DND-41 (cell line): ENCODE measurements around the gene FAM107A.

Experiments
- ATAC-seq: fragments of 200-7000 bp; cut with Tn5 transposase; 3 replicates; pipeline ENCODE4 v1.9.1; 2021; ENCODE audit warnings: low read depth; ENCODE audit not compliant: insufficient read depth
- DNase-seq: peaks from one replicate; pipeline ENCODE4 v3.0.0-alpha.2; 2020
- H2AFZ ChIP-seq: 2 replicates; pipeline ENCODE4 v1.6.0; 2012; ENCODE audit warnings: low read depth, low read length
- H3K27ac ChIP-seq: 2 replicates; pipeline ENCODE4 v1.5.1; 2012; ENCODE audit warnings: low read length, inconsistent platforms
- H3K27me3 ChIP-seq: fragments of 200-600 bp; sonication (generic); 2 replicates; pipeline ENCODE4 v1.6.0; 2012; ENCODE audit warnings: low read length, mild to moderate bottlenecking, inconsistent platforms; ENCODE audit not compliant: insufficient read depth, poor library complexity
- H3K36me3 ChIP-seq: 2 replicates; pipeline ENCODE4 v1.5.1; 2012; ENCODE audit warnings: low read length, inconsistent platforms; ENCODE audit not compliant: insufficient read depth
- H3K4me1 ChIP-seq: 2 replicates; pipeline ENCODE4 v1.5.1; 2012; ENCODE audit warnings: mild to moderate bottlenecking, low read length; ENCODE audit not compliant: insufficient read depth
- H3K4me2 ChIP-seq: 2 replicates; pipeline ENCODE4 v1.6.0; 2012; ENCODE audit warnings: mild to moderate bottlenecking, moderate library complexity, low read length, inconsistent platforms; ENCODE audit not compliant: insufficient read depth
- H3K4me3 ChIP-seq, 2 experiments: fragments of 200-600 bp in 1 of 2; shearing (Covaris generic) in 1 of 2; 2 replicates each; pipeline ENCODE4 v1.5.1; 2012 to 2016; ENCODE audit warnings: inconsistent platforms in 2 of 2, low read length in 2 of 2, mild to moderate bottlenecking in 2 of 2, low read depth in 1 of 2, moderate library complexity in 1 of 2
- H3K79me2 ChIP-seq: 2 replicates; pipeline ENCODE4 v1.6.0; 2012; ENCODE audit warnings: low read length, inconsistent platforms; ENCODE audit not compliant: insufficient read depth
- H3K9ac ChIP-seq: 2 replicates; pipeline ENCODE4 v1.6.0; 2012; ENCODE audit warnings: low read depth, mild to moderate bottlenecking, inconsistent platforms, low read length, moderate library complexity
- H3K9me3 ChIP-seq: 2 replicates; pipeline ENCODE4 v1.5.1; 2012; ENCODE audit warnings: low read length, moderate library complexity, mild to moderate bottlenecking, inconsistent platforms; ENCODE audit not compliant: insufficient read depth, severe bottlenecking
- H4K20me1 ChIP-seq: 2 replicates; pipeline ENCODE4 v1.6.0; 2012; ENCODE audit warnings: low read length; ENCODE audit not compliant: insufficient read depth
- EZH2 ChIP-seq: IDR thresholded peaks from 3 replicates; pipeline ENCODE4 v1.6.1; 2012; ENCODE audit warnings: borderline replicate concordance, low read depth, mild to moderate bottlenecking, moderate library complexity, low read length, inconsistent platforms; ENCODE audit not compliant: severe bottlenecking
- TF ChIP-seq, protein P1 (sequence below): IDR thresholded peaks from 2 replicates; pipeline ENCODE4 v1.5.1; 2012; ENCODE audit warnings: borderline replicate concordance, low read length, moderate library complexity, mild to moderate bottlenecking; ENCODE audit not compliant: poor library complexity, severe bottlenecking; ENCODE audit errors: extremely low read depth

The FAM107A gene

DNA sequence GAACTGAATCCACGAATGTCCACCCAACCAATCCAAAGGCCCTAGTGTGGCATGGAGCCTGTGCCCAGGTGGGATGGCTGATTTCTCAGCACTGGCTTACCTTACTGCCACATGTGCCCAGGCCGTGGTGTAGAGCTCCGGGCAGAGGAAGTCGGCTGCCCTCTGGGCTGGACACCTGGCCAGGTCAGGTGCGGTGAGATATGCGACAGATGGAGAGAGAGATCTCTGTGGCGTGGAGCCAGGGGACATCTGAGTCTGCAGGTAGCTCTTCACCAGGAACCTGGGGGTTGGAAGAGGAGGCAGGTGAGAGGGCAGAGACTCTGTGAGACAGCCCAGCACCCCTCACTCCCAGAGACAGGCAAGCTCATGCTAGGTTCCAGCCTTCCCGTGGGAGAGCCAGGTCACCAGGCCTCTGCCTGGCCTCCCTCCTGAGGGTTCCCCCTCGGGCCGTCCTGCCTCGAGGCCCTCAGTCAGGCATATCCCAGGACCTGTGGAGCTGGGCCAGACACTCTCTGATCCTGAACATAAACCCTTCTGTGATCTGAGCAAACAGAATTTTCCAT is 52.8 kb downstream of the FAM107A start:
- Histone ChIP-seq H3K9ac (no peak overlapping the region), H2AFZ (no peak overlapping the region), H3K9me3 (no peaks in the 10 kb centered on the region), H4K20me1 (no peaks in the 10 kb centered on the region), H3K27me3 (no peaks in the 10 kb centered on the region), H3K4me1 (no peaks in the 10 kb centered on the region), H3K79me2 (no peaks in the 10 kb centered on the region), H3K36me3 (no peaks in the 10 kb centered on the region), H3K4me2 (no peak overlapping the region), H3K27ac (no peak overlapping the region), H3K4me3 (no peak overlapping the region)
- no peak for DNase-seq
- TF ChIP-seq EZH2, result no peak
- TF ChIP-seq, protein P1, sequence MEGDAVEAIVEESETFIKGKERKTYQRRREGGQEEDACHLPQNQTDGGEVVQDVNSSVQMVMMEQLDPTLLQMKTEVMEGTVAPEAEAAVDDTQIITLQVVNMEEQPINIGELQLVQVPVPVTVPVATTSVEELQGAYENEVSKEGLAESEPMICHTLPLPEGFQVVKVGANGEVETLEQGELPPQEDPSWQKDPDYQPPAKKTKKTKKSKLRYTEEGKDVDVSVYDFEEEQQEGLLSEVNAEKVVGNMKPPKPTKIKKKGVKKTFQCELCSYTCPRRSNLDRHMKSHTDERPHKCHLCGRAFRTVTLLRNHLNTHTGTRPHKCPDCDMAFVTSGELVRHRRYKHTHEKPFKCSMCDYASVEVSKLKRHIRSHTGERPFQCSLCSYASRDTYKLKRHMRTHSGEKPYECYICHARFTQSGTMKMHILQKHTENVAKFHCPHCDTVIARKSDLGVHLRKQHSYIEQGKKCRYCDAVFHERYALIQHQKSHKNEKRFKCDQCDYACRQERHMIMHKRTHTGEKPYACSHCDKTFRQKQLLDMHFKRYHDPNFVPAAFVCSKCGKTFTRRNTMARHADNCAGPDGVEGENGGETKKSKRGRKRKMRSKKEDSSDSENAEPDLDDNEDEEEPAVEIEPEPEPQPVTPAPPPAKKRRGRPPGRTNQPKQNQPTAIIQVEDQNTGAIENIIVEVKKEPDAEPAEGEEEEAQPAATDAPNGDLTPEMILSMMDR, result no peak
- ATAC-seq, result no peak

GRCh38 chr3:58522759-58523425 is 54.3 kb downstream of the FAM107A start:
- TF ChIP-seq, protein P1, result no peak
- TF ChIP-seq EZH2, result no peak
- H3K79me2 ChIP-seq, result no peaks in the 10 kb centered on the region
- H3K27me3 ChIP-seq, result no peaks in the 10 kb centered on the region
- no peak overlapping the region for H3K4me2 ChIP-seq
- no peak overlapping the region for H3K9ac ChIP-seq
- ATAC-seq (no peak), DNase-seq (no peak)
- no peak overlapping the region for H3K4me3 ChIP-seq
- no peaks in the 10 kb centered on the region for H4K20me1 ChIP-seq
- H3K36me3 ChIP-seq, result no peaks in the 10 kb centered on the region
- H2AFZ ChIP-seq, result no peak overlapping the region
- no peaks in the 10 kb centered on the region for H3K9me3 ChIP-seq
- H3K4me1 ChIP-seq, result no peaks in the 10 kb centered on the region
- H3K27ac ChIP-seq, result no peak overlapping the region

GRCh38 chr3:58521917-58522631 is 55.1 kb downstream of the FAM107A start:
- Histone ChIP-seq H3K36me3 (no peaks in the 10 kb centered on the region), H2AFZ (no peak overlapping the region), H3K9me3 (no peaks in the 10 kb centered on the region), H3K4me1 (no peaks in the 10 kb centered on the region), H4K20me1 (no peaks in the 10 kb centered on the region), H3K4me3 (no peak overlapping the region), H3K4me2 (no peak overlapping the region), H3K27me3 (no peaks in the 10 kb centered on the region), H3K27ac (no peak overlapping the region), H3K9ac (no peak overlapping the region), H3K79me2 (no peaks in the 10 kb centered on the region)
- TF ChIP-seq EZH2, result no peak
- TF ChIP-seq, protein P1, result no peak
- ATAC-seq, result no peak
- no peak for DNase-seq
